DOHH2 (cell line): ENCODE results near the gene MAN1B1.

Experiments
- H3F3A ChIP-seq: fragments of 200-600 bp; sonication (generic), shearing (Covaris generic); 2 replicates; pipeline ENCODE4 v1.6.0; 2016; ENCODE audit warnings: antibody characterized with exemption, mild to moderate bottlenecking; ENCODE audit not compliant: control insufficient read depth, insufficient read depth
- H3K27ac ChIP-seq: fragments of 200-600 bp; sonication (generic); 2 replicates; pipeline ENCODE4 v1.5.1; 2014; ENCODE audit warnings: low read depth, mild to moderate bottlenecking, low read length, moderate library complexity
- H3K27me3 ChIP-seq: fragments of 200-600 bp; sonication (generic); 2 replicates; pipeline ENCODE4 v1.6.1; 2014; ENCODE audit warnings: mild to moderate bottlenecking, low read length, mixed read lengths; ENCODE audit not compliant: control insufficient read depth
- H3K36me3 ChIP-seq: fragments of 200-600 bp; sonication (generic); 2 replicates; pipeline ENCODE4 v1.6.1; 2014; ENCODE audit warnings: mild to moderate bottlenecking, low read length, moderate library complexity, mixed read lengths; ENCODE audit not compliant: control insufficient read depth
- H3K4me1 ChIP-seq: fragments of 200-600 bp; sonication (generic); 2 replicates; pipeline ENCODE4 v1.6.1; 2014; ENCODE audit warnings: mild to moderate bottlenecking, low read length, mixed read lengths; ENCODE audit not compliant: control insufficient read depth
- H3K4me2 ChIP-seq: fragments of 200-600 bp; sonication (generic); 2 replicates; pipeline ENCODE4 v1.6.0; 2014; ENCODE audit warnings: mild to moderate bottlenecking, low read length, moderate library complexity
- H3K4me3 ChIP-seq: fragments of 200-600 bp; sonication (generic); 2 replicates; pipeline ENCODE4 v1.5.1; 2014; ENCODE audit warnings: mild to moderate bottlenecking, low read length, mixed read lengths
- H3K79me2 ChIP-seq: fragments of 200-600 bp; sonication (generic); 2 replicates; pipeline ENCODE4 v1.6.1; 2014; ENCODE audit warnings: mild to moderate bottlenecking, low read length, mixed read lengths; ENCODE audit not compliant: control insufficient read depth
- H3K9me2 ChIP-seq: fragments of 200-600 bp; sonication (generic); replicated peaks from 2 replicates; pipeline ENCODE4 v1.6.1; 2014; ENCODE audit warnings: mild to moderate bottlenecking, low read length, mixed read lengths; ENCODE audit not compliant: control insufficient read depth
- H3K9me3 ChIP-seq: fragments of 200-600 bp; sonication (generic); 2 replicates; pipeline ENCODE4 v1.6.1; 2014; ENCODE audit warnings: antibody characterized with exemption, low read length, mixed read lengths; ENCODE audit not compliant: control insufficient read depth, insufficient read depth
- H4K20me1 ChIP-seq: fragments of 200-600 bp; sonication (generic); 2 replicates; pipeline ENCODE4 v1.6.0; 2014; ENCODE audit warnings: low read depth, mild to moderate bottlenecking, antibody characterized with exemption, low read length, moderate library complexity; ENCODE audit not compliant: control insufficient read depth, insufficient read depth
- CTCF ChIP-seq: fragments of 200-600 bp; sonication (generic); IDR thresholded peaks from one replicate; pipeline ENCODE4 v1.5.1; 2014; ENCODE audit warnings: antibody characterized with exemption, mild to moderate bottlenecking, low read depth, low read length; ENCODE audit not compliant: poor library complexity, severe bottlenecking
- EZH2phosphoT487 ChIP-seq: fragments of 200-600 bp; sonication (generic); IDR thresholded peaks from 2 replicates; pipeline ENCODE4 v1.6.1; 2017; ENCODE audit warnings: borderline replicate concordance, mild to moderate bottlenecking, antibody characterized with exemption, low read length, moderate library complexity, mixed read lengths

The MAN1B1 gene

DNA sequence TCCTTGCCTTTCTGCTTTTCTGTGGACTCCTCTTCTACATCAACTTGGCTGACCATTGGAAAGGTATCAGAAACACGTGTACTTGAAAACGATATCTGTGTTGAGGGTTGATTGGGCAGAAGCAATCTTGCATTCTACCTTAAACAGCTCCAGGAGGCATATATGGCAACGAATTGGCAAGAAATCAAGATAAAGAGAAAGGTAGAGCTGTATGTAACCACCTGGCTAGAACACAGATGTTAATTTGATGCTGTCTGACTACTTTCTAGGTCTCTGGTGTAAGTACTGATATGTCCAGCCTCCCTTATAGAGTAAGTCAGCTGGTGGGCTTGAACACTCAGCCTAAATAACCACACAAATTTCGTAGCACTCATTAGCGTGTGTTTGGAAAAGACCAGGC lies 1.3 kb downstream of the MAN1B1 start:
- Histone ChIP-seq H3K9me3 (no peaks in the 10 kb centered on the region), H3K9me2 (no peaks in the 10 kb centered on the region), H3K4me1 (peaks cover 22% of the 10 kb centered on the region), H3K36me3 (peaks cover 25% of the 10 kb centered on the region), H3K79me2 (peaks cover 17% of the 10 kb centered on the region), H3K27me3 (no peaks in the 10 kb centered on the region), H3K4me3 (peak overlapping the region; percentile 93), H4K20me1 (no peaks in the 10 kb centered on the region), H3F3A (peaks cover 3% of the 10 kb centered on the region; the same call in 1 of the 2 replicates), H3K27ac (no peak overlapping the region), H3K4me2 (peak overlapping the region; percentile 97)
- no peak for TF ChIP-seq CTCF
- TF ChIP-seq EZH2phosphoT487: no peak

DNA sequence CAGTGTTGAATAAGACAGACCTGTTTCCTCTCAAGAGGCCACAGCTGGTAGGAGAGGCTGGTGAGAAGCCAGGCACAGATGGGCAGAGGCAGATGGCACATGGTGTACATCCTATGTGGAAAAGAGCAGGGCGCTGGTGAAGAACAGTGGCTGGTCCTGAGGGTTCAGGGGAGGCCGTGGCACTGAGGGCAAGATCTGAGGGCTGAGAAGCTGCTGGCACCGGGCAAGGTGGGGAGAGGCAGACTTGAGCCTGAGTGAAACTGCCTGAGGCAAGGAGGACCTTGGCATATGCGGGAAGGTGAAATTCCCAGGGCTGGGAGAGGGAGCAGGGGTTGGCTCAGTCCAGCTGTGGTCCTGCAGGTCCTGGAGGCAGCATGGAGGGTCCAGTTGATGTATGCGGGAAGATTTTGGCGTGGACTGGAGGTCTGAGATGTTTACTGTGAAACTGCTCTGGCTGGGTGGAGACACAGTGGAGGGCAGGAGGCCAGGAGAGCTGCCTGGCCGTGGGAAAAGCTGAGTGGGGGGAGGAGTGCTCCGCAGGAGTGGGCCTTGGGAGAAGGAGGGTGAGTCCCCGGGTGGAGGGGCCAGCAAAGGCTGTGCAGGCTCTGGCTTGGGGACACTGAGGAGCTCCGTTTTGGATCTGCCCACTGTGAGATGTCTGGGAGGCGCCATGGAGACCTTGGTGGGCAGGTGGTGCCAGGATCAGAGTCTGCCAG lies 2.6 kb downstream of the MAN1B1 start:
- TF ChIP-seq EZH2phosphoT487 (no peak), CTCF (no peak)
- peaks cover 23% of the 10 kb centered on the region for H3K36me3 ChIP-seq
- H4K20me1 ChIP-seq: no peaks in the 10 kb centered on the region
- H3K9me3 ChIP-seq: no peaks in the 10 kb centered on the region
- H3K27me3 ChIP-seq: no peaks in the 10 kb centered on the region
- H3K27ac ChIP-seq: no peak overlapping the region
- H3K4me1 ChIP-seq: peaks cover 22% of the 10 kb centered on the region
- peaks cover 3% of the 10 kb centered on the region; the same call in 1 of the 2 replicates for H3F3A ChIP-seq
- peaks cover 17% of the 10 kb centered on the region for H3K79me2 ChIP-seq
- no peak overlapping the region for H3K4me3 ChIP-seq
- no peaks in the 10 kb centered on the region for H3K9me2 ChIP-seq
- H3K4me2 ChIP-seq: peak overlapping the region; percentile 18; the same call in 1 of the 2 replicates

GRCh38 chr9:137095664-137096517 lies 9.1 kb downstream of the MAN1B1 start:
- Histone ChIP-seq H3K4me2 (peak overlapping the region; percentile 27; the same call in 1 of the 2 replicates), H3K36me3 (peaks cover 39% of the 10 kb centered on the region)

More at GRCh38 chr9:137095664-137096517, 9.1 kb downstream of the MAN1B1 start:
- H3K27me3 ChIP-seq: no peaks in the 10 kb centered on the region
- 0 out of 2 replicates have a peak overlapping the region, but pooled peaks have one; percentile 12 for H3K4me3 ChIP-seq
- TF ChIP-seq CTCF (peak; percentile 63), EZH2phosphoT487 (no peak)
- H3K9me2 ChIP-seq: no peaks in the 10 kb centered on the region
- peaks cover 7% of the 10 kb centered on the region for H3K4me1 ChIP-seq
- peaks cover under 1% of the 10 kb centered on the region; the same call in 1 of the 2 replicates for H3K9me3 ChIP-seq
- no peaks in the 10 kb centered on the region for H4K20me1 ChIP-seq
- no peak overlapping the region for H3K27ac ChIP-seq
- H3F3A ChIP-seq: no peaks in the 10 kb centered on the region
- no peaks in the 10 kb centered on the region for H3K79me2 ChIP-seq
